Retinal pigment epithelial cell (primary cell): ENCODE data around the gene PSKH1.
"Not testable (repeated sequence)": the region's sequence is repeated elsewhere in the genome, so short reads cannot be mapped to it uniquely, and the experiment has no call there.

Source experiments
- DNase-seq: peaks from one replicate; pipeline ENCODE4 v3.0.0-alpha.2; 2010; ENCODE audit warnings: low read depth
- H3K4me3 ChIP-seq: 2 replicates; pipeline ENCODE4 v1.5.1; 2011; ENCODE audit warnings: mild to moderate bottlenecking, low read length, control low read depth, moderate library complexity
- TF ChIP-seq, protein P1 (sequence below): conservative IDR thresholded peaks from 2 replicates; pipeline ENCODE4 v1.5.1; 2011; ENCODE audit warnings: low read depth, low read length, control low read depth, inconsistent platforms

The PSKH1 gene

DNA sequence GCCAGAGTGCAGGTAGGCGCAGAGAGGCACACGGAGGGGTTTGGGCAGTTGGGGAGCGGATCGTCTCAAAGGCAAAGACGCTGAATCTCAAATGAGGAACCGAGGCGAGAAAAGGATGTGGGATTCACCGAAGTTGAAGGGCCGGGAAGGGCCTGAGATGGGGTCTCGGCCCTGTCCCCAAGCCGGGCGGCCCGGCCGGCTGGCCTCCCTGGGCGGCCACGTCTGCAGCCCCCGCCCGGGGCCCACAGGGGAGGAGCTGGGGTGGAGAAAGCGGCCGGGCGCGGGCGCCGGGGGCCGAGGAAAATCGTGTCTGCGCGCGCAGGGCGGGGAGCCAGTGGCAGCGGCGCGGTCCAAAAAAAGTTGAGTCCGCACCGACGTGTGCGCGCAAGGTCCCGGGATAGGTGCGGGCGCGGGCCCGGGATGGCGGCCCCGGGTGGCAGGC is 74.9 kb downstream of the PSKH1 start:
- DNase-seq: no peak
- H3K4me3 ChIP-seq: peak overlapping the region; percentile 91
- TF ChIP-seq, protein P1, sequence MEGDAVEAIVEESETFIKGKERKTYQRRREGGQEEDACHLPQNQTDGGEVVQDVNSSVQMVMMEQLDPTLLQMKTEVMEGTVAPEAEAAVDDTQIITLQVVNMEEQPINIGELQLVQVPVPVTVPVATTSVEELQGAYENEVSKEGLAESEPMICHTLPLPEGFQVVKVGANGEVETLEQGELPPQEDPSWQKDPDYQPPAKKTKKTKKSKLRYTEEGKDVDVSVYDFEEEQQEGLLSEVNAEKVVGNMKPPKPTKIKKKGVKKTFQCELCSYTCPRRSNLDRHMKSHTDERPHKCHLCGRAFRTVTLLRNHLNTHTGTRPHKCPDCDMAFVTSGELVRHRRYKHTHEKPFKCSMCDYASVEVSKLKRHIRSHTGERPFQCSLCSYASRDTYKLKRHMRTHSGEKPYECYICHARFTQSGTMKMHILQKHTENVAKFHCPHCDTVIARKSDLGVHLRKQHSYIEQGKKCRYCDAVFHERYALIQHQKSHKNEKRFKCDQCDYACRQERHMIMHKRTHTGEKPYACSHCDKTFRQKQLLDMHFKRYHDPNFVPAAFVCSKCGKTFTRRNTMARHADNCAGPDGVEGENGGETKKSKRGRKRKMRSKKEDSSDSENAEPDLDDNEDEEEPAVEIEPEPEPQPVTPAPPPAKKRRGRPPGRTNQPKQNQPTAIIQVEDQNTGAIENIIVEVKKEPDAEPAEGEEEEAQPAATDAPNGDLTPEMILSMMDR: no peak

DNA sequence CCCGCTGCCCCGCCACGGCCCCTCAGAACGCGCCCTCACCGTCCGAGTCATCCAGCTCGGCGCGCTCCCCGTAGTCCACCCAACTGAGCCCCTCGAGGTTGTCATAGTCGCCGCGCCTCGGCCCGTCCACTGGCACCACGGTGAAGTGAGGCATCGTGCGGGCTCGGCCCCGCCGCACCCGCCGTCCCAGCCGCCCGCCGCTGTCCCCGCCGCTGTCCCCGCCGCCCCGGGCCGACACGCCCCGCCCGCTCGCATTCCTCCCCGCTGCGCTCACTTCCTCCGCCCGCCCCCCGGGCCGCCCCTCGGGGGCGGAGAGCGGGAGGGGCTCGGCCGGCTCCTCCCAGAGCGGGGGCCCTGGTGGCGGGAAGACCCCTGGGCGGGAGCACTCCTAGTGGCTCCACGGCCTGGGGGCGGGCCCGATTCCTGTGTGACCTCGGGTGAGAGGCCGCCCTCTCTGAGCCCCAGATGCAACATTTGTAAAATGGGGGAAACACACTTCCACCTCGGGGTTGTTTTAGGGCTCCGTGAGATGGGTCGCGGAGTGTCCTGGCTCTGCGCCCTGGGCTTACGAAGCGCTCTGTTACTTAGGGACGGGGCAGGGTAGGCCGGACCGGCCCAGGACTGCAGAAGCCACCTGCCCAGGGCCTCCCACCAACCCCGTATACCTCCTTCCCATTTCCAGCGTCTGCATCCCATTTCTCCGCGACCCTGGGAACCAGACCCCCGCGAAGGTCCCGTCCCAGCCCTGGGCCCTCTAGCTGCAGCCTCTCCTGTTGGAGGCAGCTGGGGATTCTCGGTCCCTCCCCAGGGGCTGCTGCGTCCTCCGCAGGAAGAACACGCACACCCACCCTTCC is 75.6 kb downstream of the PSKH1 start, which contains the start of gene SLC12A4:
Gene SLC12A4, minus strand, starts transcription at position 238 of the 854 bp plus-strand sequence. Its CDS starts 84 bp downstream, at position 154.
- H3K4me3 ChIP-seq: peak within 1 kb of the TSS; percentile 91
- TF ChIP-seq, protein P1: no peak
- peak; percentile 19 for DNase-seq

DNA sequence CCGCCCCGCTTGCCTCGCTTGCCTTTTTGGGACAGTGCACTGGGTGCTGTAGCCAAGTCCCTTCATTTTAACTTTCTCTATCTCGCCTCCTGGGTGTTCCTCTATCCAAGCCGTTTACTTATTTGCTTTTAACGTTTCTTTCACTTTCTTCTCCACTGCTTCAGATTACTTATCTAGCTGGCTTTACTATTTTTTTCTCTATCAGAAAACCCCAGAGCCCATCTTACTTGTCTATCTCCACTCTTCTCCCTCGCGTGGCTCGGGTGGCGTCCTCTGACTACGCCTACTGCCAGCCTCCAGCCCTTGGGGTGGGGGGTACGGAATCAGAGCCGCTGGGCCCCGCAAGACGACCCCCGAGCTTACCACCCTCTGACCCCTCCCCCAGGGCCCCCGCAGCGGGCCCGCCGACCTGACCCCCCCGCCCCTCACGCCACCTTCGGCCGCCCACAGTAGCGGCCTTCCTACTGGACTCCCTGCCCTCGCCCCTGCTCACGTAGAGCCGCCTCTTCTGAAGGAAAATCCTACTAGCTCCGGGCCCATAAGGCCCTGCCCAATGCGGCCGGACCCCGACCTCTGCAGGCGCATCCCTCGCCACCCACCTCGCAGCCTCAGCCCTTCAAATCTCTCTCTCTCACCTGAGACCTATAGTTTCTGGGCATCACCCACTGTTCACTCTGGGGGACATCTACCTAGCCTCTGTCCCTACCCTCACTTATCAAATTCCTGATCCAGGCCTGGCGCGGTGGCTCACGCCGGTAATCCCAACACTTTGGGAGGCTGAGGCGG is 76.4 kb downstream of the PSKH1 start:
- TF ChIP-seq, protein P1: no peak
- peak overlapping the region; percentile 91 for H3K4me3 ChIP-seq
- no peak for DNase-seq

DNA sequence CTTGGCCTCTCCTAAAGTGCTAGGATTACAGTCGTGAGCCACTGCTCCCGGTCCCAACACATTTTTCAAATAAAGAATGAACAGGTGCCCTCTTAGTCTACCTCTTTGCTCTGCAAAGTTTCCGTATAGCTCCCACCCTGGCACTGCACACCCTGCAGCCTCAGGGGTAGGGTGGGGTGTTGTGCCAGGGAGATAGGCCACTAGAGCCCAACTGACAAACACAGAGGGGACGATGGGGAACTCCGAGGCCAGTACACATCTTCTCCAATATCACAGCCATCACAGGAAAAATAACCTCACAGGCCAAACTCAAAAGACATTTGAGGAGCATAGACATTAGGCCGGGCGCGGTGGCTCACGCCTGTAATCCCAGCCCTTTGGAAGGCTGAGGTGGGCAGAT is 78.1 kb downstream of the PSKH1 start:
- TF ChIP-seq, protein P1: no peak
- no peak for DNase-seq
- no peak overlapping the region for H3K4me3 ChIP-seq

DNA sequence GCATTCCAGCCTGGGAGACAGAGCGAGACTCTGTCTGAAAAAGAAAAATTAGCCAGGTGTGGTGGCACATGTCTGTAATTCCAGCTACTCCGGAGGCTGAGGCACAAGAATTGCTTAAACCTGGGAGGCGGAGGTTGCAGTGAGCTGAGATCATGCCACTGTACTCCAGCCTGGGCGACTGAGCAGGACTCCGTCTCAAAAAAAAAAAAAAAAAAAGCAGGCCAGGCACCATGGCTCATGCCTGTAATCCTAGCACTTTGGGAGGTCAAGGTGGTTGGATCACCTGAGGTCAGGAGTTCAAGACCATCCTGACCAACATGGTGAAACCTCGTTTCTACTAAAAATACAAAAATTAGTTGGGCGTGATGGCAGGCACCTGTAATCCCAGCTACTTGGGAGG is 79.2 kb downstream of the PSKH1 start:
- DNase-seq, H3K4me3 ChIP-seq: not testable (repeated sequence)

DNA sequence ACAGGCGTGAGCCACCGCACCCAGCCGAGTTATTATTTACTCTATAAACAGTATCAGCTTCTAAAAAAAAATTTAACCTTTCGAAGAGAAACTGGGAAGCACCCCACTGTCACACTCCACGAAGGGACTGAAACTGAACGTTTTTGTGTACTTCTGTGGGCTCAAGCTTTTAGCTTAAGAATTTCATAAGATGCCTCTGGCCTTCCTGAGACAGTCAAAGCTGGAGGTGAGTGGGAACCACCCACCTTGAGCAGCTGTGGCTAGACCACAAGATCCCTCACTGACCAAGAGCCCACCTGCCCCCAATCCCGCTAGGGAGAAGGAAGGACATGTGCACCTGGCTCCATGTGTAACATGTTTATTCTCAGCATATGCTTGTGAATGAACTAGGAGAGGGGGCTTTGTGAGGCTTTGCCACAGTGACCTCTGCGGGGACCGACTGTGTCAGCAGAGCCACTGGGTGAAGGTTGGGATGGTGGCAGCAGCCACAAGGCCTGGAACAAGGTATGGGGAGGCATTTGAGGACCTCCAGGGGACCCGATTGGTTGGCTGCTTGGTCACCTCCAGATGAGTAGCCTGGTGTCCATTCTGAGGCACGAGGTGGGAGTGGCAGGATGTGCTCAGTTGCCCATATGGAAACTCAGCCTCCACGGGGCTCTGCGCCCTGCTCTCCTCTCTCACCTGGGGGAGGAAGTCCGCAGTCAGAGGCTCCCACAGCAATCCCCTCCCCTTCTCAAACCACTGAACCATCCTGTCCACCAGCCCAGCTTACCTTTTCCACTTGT is 82.5 kb downstream of the PSKH1 start:
- no peak overlapping the region for H3K4me3 ChIP-seq
- no peak for DNase-seq
- TF ChIP-seq, protein P1: no peak

DNA sequence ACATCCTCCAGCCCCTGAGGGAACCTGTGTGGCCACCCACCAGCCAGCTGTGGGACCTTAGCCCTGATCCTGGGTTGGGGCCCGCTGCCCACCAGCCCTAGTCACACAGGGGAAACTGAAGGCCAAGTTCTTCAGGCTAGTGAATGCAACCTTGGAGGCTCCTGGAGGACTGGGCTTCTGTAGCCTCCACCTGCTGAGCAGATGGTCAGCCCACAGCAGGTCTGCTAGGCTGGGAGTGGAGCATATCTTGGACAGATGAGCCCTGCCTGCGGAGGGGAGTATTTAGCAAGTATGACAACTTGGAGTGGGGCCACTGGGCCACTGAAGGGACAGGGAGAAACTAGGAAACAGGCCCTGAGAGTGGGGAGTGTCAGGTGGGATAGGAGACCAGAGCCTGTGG is 83.2 kb downstream of the PSKH1 start:
- no peak overlapping the region for H3K4me3 ChIP-seq
- TF ChIP-seq, protein P1: no peak
- no peak for DNase-seq
